Skeletal muscle cell (primary cell): Measurements from ENCODE around the gene PSD.

ENCODE experiments used
- DNase-seq: peaks from one replicate; pipeline ENCODE4 v3.0.0-alpha.2; 2010; ENCODE audit warnings: low read depth
- H3K4me3 ChIP-seq: 2 replicates; pipeline ENCODE4 v1.5.1; 2011; ENCODE audit warnings: low read depth, mild to moderate bottlenecking, control low read depth, low read length, moderate library complexity

The PSD gene

GRCh38 chr10:102354451-102354850 lies 64.1 kb downstream of the PSD start:
- DNase-seq = no peak
- H3K4me3 ChIP-seq = no peak overlapping the region
